K562 (cell line): ENCODE results near the gene CORIN. TPM values are rescaled to one million over a fixed set of nuclear protein-coding genes. Genes with fewer than 3 reads are reported as not detected.

Experiments used
- ATAC-seq: fragments of 200-7000 bp; cut with Tn5 transposase; 3 replicates; pipeline ENCODE4 v1.9.1; 2020; ENCODE audit warnings: moderate library complexity
- BruUV-seq: library from RNA; stranded (reverse); fragments of 400-500 nt; replicated peaks from 2 replicates; lab custom pipeline; 2021; lab: Mats Ljungman, UMichigan
- CTCF ChIA-PET: fragments of 300-600 bp; formaldehyde crosslinking; extraction: SDS; loops from one replicate; lab custom pipeline; 2021; ENCODE audit warnings: low intra/inter-chr PET ratio; lab: Yijun Ruan, JAX
- POLR2A ChIA-PET: fragments of 300-600, 350-650 bp; sonication (Branson Sonifier 250); formaldehyde crosslinking; extraction: SDS; loops from one replicate; lab custom pipeline; 2021; ENCODE audit warnings: antibody characterized with exemption, inconsistent platforms; lab: Yijun Ruan, JAX
- DNase-seq, 4 experiments: peaks; one replicate each; pipeline versions ENCODE4 v3.0.0 to v3.0.0-alpha.2; 2011 to 2018; ENCODE audit warnings: low spot score in 3 of 4, mixed read lengths in 3 of 4; ENCODE audit errors: extremely low read depth in 1 of 4
- FAIRE-seq: peaks from 2 replicates; lab custom pipeline; 2011; peaks lifted over from hg19 to GRCh38; lab: Jason Lieb, UNC
- H2AFZ ChIP-seq: 2 replicates; pipeline ENCODE4 v1.6.0; 2011; ENCODE audit warnings: low read depth, low read length, control low read depth, inconsistent platforms
- H3K27ac ChIP-seq: fragments of 200-600 bp; 3 replicates; pipeline ENCODE4 v1.8.0; 2011; ENCODE audit warnings: low read depth, mild to moderate bottlenecking, control low read depth, inconsistent platforms, low read length, moderate library complexity, mixed read lengths; ENCODE audit errors: extremely low read depth
- H3K27me3 ChIP-seq, 2 experiments: fragments of 300-600 bp in 1 of 2; 2 replicates in 1 of 2; 3 replicates in 1 of 2; pipeline versions ENCODE4 v1.6.0 to v1.8.0; 2011; ENCODE audit warnings: inconsistent platforms in 2 of 2, low read length in 2 of 2, mild to moderate bottlenecking in 1 of 2, mixed read lengths in 1 of 2, moderate library complexity in 1 of 2; ENCODE audit not compliant: control insufficient read depth in 2 of 2, insufficient read depth in 2 of 2
- H3K36me3 ChIP-seq: fragments of 300-600 bp; 3 replicates; pipeline ENCODE4 v1.8.0; 2011; ENCODE audit warnings: mild to moderate bottlenecking, low read length, inconsistent platforms; ENCODE audit not compliant: control insufficient read depth, insufficient read depth
- H3K4me1 ChIP-seq, 2 experiments: fragments of 200-600 bp in 1 of 2; replicated peaks in 1 of 2; 2 replicates in 1 of 2; 3 replicates in 1 of 2; pipeline versions ENCODE4 v1.5.1 to v1.8.0; 2011; ENCODE audit warnings: inconsistent platforms in 2 of 2, low read length in 2 of 2, mild to moderate bottlenecking in 1 of 2, mixed read lengths in 1 of 2, moderate library complexity in 1 of 2; ENCODE audit not compliant: control insufficient read depth in 2 of 2, insufficient read depth in 2 of 2
- H3K4me2 ChIP-seq: 2 replicates; pipeline ENCODE4 v1.6.1; 2011; ENCODE audit warnings: low read length, control low read depth, inconsistent platforms, mixed read lengths; ENCODE audit not compliant: insufficient read depth
- H3K4me3 ChIP-seq: fragments of 200-600 bp; sonication (generic), shearing (Covaris generic); 2 replicates; pipeline ENCODE4 v1.5.1; 2016; ENCODE audit warnings: control low read depth, inconsistent platforms
- H3K79me2 ChIP-seq: fragments of 200-600 bp; 3 replicates; pipeline ENCODE4 v1.8.0; 2011; ENCODE audit warnings: low read length, inconsistent platforms; ENCODE audit not compliant: control insufficient read depth, insufficient read depth
- H3K9ac ChIP-seq, 2 experiments: 2 replicates each; pipeline versions ENCODE4 v1.6.0 to v1.6.1; 2011; ENCODE audit warnings: low read depth in 2 of 2, low read length in 2 of 2, control low read depth in 1 of 2, inconsistent platforms in 1 of 2, mild to moderate bottlenecking in 1 of 2, mixed read lengths in 1 of 2; ENCODE audit not compliant: insufficient read depth in 1 of 2
- H3K9me1 ChIP-seq: one replicate; pipeline ENCODE4 v1.6.0; 2011; ENCODE audit warnings: inconsistent platforms, mild to moderate bottlenecking, low read length, moderate library complexity; ENCODE audit not compliant: control insufficient read depth, insufficient read depth
- H3K9me3 ChIP-seq: replicated peaks from 2 replicates; pipeline ENCODE4 v1.5.1; 2011; ENCODE audit warnings: low read depth, low read length, inconsistent platforms; ENCODE audit not compliant: control insufficient read depth, insufficient read depth
- H4K20me1 ChIP-seq: replicated peaks from 2 replicates; pipeline ENCODE4 v1.6.1; 2011; ENCODE audit warnings: low read length, inconsistent platforms, mixed read lengths; ENCODE audit not compliant: control insufficient read depth, insufficient read depth
- BCL6 ChIP-seq: fragments of 250-450 bp; sonication (Bioruptor Pico); IDR thresholded peaks from 2 replicates; pipeline ENCODE4 v1.4.0; 2020
- SLC30A9 ChIP-seq: fragments of 250-450 bp; sonication (Bioruptor Pico); IDR thresholded peaks from 2 replicates; pipeline ENCODE4 v1.8.0; 2022; ENCODE audit warnings: mild to moderate bottlenecking, moderate library complexity
- SRSF1 ChIP-seq: fragments of 200-400 bp; formaldehyde crosslinking; IDR thresholded peaks from 2 replicates; pipeline ENCODE4 v1.6.1; 2017; ENCODE audit warnings: mild to moderate bottlenecking, low read depth, low read length, moderate library complexity
- ZNF197 ChIP-seq: fragments of 200-800 bp; sonication (Bioruptor generic); IDR thresholded peaks from 2 replicates; pipeline ENCODE4 v1.6.1; 2016; ENCODE audit warnings: low read depth, missing genetic modification characterization, missing compliant biosample characterization
- WGBS: fragments of 100-300 bp; shearing (Covaris generic); methylation state at CpG from one replicate; pipeline ENCODE4 v1.1.6; 2016; ENCODE audit warnings: low coverage, mixed read lengths; ENCODE audit not compliant: insufficient coverage; ENCODE audit errors: missing lambda C conversion rate; 5-methylcytosine and 5-hydroxymethylcytosine counted together
- in situ Hi-C: fragments of 300-500 bp; cut with MboI; formaldehyde crosslinking; loops from 4 replicates; pipeline ENCODE4 v1.15.0; 2018; ENCODE audit warnings: inconsistent platforms, mixed read lengths
- intact Hi-C: fragments of 100-400 bp; cut with micrococcal nuclease; formaldehyde crosslinking; loops from 2 replicates; pipeline ENCODE4 v1.14.2; 2022
- polyA plus RNA-seq, 8 experiments: library from polyadenylated mRNA; depleted of rRNA in 4 of 8; stranded (reverse) in 5 of 8; unstranded in 3 of 8; fragments of >200 nt; fragmentation: Nextera tagmentation in 2 of 8; fragmentation: Illumina TruSeq in 1 of 8; extraction: Ambion mirVana in 2 of 8; extraction: Trizol in 1 of 8; gene quantifications; 2 replicates each; pipeline versions ENCODE4 v1.2.1 to v1.2.3, GENCODE V29; 2011 to 2014; ENCODE audit warnings: inconsistent platforms in 1 of 8, missing spikeins in 1 of 8
- total RNA-seq, 7 experiments: library from RNA; depleted of rRNA in 6 of 7; stranded (reverse); fragments of >200 nt in 6 of 7; fragmentation: Illumina TruSeq in 2 of 7; extraction: Trizol in 2 of 7; gene quantifications; 2 replicates each; pipeline versions ENCODE4 v1.2.1 to v1.2.3, GENCODE V29; 2011 to 2021; ENCODE audit warnings: low replicate concordance in 1 of 7
- TF ChIP-seq, protein P1 (sequence below): IDR thresholded peaks from 2 replicates; pipeline ENCODE4 v1.6.1; 2011; ENCODE audit warnings: borderline replicate concordance, low read depth, mild to moderate bottlenecking, moderate library complexity, low read length; ENCODE audit not compliant: insufficient read depth, poor library complexity, severe bottlenecking
- TF ChIP-seq, protein P2 (sequence below): sonication (generic); formaldehyde crosslinking; IDR thresholded peaks from 2 replicates; pipeline ENCODE4 v1.9.0; 2022; ENCODE audit warnings: mild to moderate bottlenecking, missing genetic modification reagents

CORIN gene
- total and polyA plus RNA-seq, 9 of the 15 experiments (the other 6 are each of a cell fraction or from before 2014, with no cell fraction given), result 0.04 to 0.31 (median 0.08) TPM; not detected in 4

DNA sequence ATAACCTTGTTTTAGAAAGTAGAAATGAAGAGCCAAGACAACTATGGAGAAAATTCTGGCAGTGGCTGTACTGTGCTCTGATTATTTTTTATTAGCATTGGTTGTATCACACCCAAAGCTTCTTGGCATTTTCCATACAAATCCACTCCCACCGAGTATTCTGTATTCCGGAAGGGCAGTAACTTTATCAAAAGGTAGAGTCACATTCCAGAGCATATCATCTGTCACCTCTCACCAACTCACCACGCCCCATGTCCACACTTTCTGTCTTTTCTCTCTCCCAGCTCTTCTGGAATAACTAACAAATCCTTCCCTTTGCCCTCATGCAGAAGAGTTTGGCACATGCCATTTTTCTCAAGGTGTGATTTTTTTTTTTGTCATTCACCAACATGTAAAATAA is 52.7 kb downstream of the CORIN start:
- Histone ChIP-seq H3K9me3 (no peaks in the 10 kb centered on the region), H3K36me3 (no peaks in the 10 kb centered on the region), H4K20me1 (no peaks in the 10 kb centered on the region), H3K27me3 (peaks cover 6% of the 10 kb centered on the region in 2 experiments; a peak in 2 of 5 replicates), H3K27ac (no peak overlapping the region), H3K4me1 (no peaks in the 10 kb centered on the region), H3K4me2 (no peak overlapping the region), H3K4me3 (no peak overlapping the region), H3K9me1 (no peaks in the 10 kb centered on the region), H3K79me2 (no peaks in the 10 kb centered on the region), H2AFZ (no peak overlapping the region), H3K9ac (no peak overlapping the region)
- TF ChIP-seq, protein P1, sequence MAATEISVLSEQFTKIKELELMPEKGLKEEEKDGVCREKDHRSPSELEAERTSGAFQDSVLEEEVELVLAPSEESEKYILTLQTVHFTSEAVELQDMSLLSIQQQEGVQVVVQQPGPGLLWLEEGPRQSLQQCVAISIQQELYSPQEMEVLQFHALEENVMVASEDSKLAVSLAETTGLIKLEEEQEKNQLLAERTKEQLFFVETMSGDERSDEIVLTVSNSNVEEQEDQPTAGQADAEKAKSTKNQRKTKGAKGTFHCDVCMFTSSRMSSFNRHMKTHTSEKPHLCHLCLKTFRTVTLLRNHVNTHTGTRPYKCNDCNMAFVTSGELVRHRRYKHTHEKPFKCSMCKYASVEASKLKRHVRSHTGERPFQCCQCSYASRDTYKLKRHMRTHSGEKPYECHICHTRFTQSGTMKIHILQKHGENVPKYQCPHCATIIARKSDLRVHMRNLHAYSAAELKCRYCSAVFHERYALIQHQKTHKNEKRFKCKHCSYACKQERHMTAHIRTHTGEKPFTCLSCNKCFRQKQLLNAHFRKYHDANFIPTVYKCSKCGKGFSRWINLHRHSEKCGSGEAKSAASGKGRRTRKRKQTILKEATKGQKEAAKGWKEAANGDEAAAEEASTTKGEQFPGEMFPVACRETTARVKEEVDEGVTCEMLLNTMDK, result no peak
- TF ChIP-seq SLC30A9 (no peak), BCL6 (no peak), ZNF197 (no peak), SRSF1 (no peak)
- TF ChIP-seq, protein P2, sequence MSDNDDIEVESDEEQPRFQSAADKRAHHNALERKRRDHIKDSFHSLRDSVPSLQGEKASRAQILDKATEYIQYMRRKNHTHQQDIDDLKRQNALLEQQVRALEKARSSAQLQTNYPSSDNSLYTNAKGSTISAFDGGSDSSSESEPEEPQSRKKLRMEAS (CRISPR knock-in tag), result no peak
- ChIA-PET CTCF (no interaction called here), POLR2A (no interaction called here)
- no peak for ATAC-seq
- no peak for DNase-seq
- WGBS, result 5% methylated on average over 3 of the region's 3 CpGs
- FAIRE-seq, result no peak
- in situ Hi-C loops (no loop called here), intact Hi-C loops (no loop called here)
- BruUV-seq, result no TSS peak
